Measurements from ENCODE around the gene TBC1D22A. TPM values are rescaled to one million over a fixed set of nuclear protein-coding genes. Genes with fewer than 3 reads are reported as not detected.

Gene TBC1D22A
- total RNA-seq, 1 donor from 2014 or later, result 24.2 TPM

DNA sequence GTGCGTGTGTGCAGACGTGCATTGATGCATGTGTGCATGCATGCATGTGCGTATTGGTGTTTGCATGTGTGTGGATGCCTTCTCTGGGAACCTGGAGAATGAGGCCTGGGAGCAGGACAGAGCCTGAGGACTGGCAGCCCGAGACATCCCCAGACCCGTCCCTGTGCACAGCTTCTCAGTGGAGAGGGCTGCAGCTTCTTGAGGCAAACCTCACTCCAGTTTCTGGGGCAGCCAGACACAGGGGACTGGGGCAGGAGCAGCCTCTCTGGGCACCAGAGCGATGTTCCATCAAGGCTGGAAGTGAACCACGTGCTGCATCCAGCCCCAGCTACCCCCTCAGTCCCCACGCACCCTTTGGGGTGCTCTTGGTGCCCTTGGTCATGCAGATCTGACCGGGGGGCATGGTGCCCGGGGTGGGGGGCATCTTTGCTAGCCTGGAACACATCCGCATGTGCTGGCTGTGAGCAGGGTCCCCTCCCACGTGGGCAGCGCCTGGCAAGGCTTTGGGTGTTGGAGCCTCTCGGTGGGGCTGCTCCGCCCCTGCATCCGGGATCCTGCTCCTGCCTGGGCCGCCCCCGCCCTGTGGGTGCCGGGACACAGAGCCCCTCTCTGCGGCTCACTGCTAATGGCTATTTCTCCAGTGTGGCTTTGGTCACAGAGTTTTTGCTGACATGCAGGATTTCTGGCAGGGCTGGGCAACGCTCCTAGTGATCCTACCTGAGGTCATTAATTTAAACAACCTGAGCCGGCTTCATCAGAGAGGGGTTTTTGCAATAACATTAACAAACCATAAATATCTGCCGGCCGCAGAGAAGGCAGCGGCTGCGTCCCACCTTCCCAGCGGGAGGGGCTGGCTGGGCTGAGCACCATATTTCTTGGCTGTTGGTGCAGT is 434.7 kb downstream of the TBC1D22A start:
- Histone ChIP-seq H4K20me1 (ENCODE audit: insufficient read depth, low read length) (no peaks in the 10 kb centered on the region), H3K36me3 (ENCODE audit: insufficient read depth, low read length) (no peaks in the 10 kb centered on the region), H3K4me1 (ENCODE audit: insufficient read depth, low read length) (no peaks in the 10 kb centered on the region), H3K27me3 (ENCODE audit: insufficient read depth, low read length) (no peaks in the 10 kb centered on the region), H3K4me2 (ENCODE audit: low read length) (no peak overlapping the region), H3K27ac (ENCODE audit: low read depth, low read length) (no peak overlapping the region), H3K4me3 (ENCODE audit: insufficient read depth, low read depth, low read length) (no peak overlapping the region), H3K79me2 (ENCODE audit: insufficient read depth, low read length) (no peaks in the 10 kb centered on the region), H3K9me3 (ENCODE audit: insufficient read depth, low read depth, low read length) (no peaks in the 10 kb centered on the region), H3K9ac (ENCODE audit: low read length) (no peak overlapping the region), H2AFZ (ENCODE audit: low read depth, low read length) (no peak overlapping the region)
- Mint-ChIP-seq H3K27ac (ENCODE audit: unreplicated experiment) (no peak overlapping the region), H3K4me1 (ENCODE audit: low read depth, unreplicated experiment) (no peaks in the 10 kb centered on the region), H3K4me3 (ENCODE audit: unreplicated experiment) (no peak overlapping the region), H3K27me3 (ENCODE audit: low read depth, unreplicated experiment) (peaks cover 23% of the 10 kb centered on the region), H3K9me3 (ENCODE audit: unreplicated experiment) (peaks cover 7% of the 10 kb centered on the region), H3K36me3 (ENCODE audit: low read depth, unreplicated experiment) (no peaks in the 10 kb centered on the region)
- DNase-seq (ENCODE audit: low read depth) (no peak), FAIRE-seq (no peak)
- TF ChIP-seq EZH2 (IDR thresholded peaks at IDR 0.05; ENCODE audit: insufficient read depth, low read length) (no peak), CTCF (IDR thresholded peaks at IDR 0.05; ENCODE audit: insufficient read depth, low read depth, low read length) (no peak)

DNA sequence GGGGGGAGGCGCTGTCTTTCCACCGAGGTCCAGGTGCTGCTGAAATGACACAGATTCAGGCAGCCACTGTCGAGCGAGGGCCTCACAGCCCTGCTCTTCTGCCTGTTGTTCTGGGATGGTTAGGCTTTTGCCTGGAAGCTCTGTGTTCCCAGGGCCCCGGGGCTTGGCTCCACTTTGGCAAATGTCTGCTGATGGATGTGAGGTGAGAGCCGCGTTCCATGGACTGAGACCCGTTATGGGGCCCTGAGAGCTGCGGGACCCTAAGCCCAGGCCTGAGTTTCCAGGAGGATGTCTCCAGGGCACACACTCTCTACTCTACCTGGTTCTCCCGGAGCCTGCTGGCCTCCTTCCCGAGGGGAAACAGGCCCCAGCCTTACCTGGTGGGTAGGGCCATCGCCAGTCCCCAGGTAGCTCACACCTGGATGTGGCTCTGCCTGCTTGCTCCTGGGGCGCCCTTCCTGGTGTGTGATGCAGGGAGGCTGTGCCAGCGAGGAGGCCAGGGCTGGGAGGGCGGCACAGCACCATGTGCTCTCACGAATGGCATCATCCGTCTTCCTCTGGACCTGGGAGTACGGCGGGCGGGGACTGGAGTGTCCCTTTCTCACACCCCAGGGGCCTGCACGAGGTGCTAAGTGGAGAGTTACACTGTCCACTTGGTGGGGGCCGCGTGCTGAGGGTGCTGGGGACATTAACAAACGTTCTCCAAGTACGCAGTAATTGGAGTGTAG is 435.5 kb downstream of the TBC1D22A start:
- no peaks in the 10 kb centered on the region for H4K20me1 ChIP-seq (ENCODE audit: insufficient read depth, low read length)
- FAIRE-seq (no peak), DNase-seq (ENCODE audit: low read depth) (no peak)
- H3K4me3 Mint-ChIP-seq (ENCODE audit: unreplicated experiment), result no peak overlapping the region
- H3K36me3 Mint-ChIP-seq (ENCODE audit: low read depth, unreplicated experiment), result no peaks in the 10 kb centered on the region
- TF ChIP-seq CTCF (IDR thresholded peaks at IDR 0.05; ENCODE audit: insufficient read depth, low read depth, low read length) (no peak), EZH2 (IDR thresholded peaks at IDR 0.05; ENCODE audit: insufficient read depth, low read length) (no peak)
- H2AFZ ChIP-seq (ENCODE audit: low read depth, low read length), result no peak overlapping the region
- no peak overlapping the region for H3K27ac Mint-ChIP-seq (ENCODE audit: unreplicated experiment)
- peaks cover 7% of the 10 kb centered on the region for H3K9me3 Mint-ChIP-seq (ENCODE audit: unreplicated experiment)
- H3K4me1 Mint-ChIP-seq (ENCODE audit: low read depth, unreplicated experiment), result no peaks in the 10 kb centered on the region
- H3K9me3 ChIP-seq (ENCODE audit: insufficient read depth, low read depth, low read length), result no peaks in the 10 kb centered on the region
- no peak overlapping the region for H3K4me2 ChIP-seq (ENCODE audit: low read length)
- no peak overlapping the region for H3K27ac ChIP-seq (ENCODE audit: low read depth, low read length)
- H3K4me3 ChIP-seq (ENCODE audit: insufficient read depth, low read depth, low read length), result no peak overlapping the region
- H3K79me2 ChIP-seq (ENCODE audit: insufficient read depth, low read length), result no peaks in the 10 kb centered on the region
- no peak overlapping the region for H3K9ac ChIP-seq (ENCODE audit: low read length)
- H3K36me3 ChIP-seq (ENCODE audit: insufficient read depth, low read length), result no peaks in the 10 kb centered on the region
- no peaks in the 10 kb centered on the region for H3K4me1 ChIP-seq (ENCODE audit: insufficient read depth, low read length)
- H3K27me3 Mint-ChIP-seq (ENCODE audit: low read depth, unreplicated experiment), result peaks cover 23% of the 10 kb centered on the region
- no peaks in the 10 kb centered on the region for H3K27me3 ChIP-seq (ENCODE audit: insufficient read depth, low read length)

Measured in astrocyte (in vitro differentiated cells and primary cell).